Body of pancreas (tissue), 4 donors: ENCODE data around the gene HOXB4. TPM values are rescaled to one million over a fixed set of nuclear protein-coding genes. Genes with fewer than 3 reads are reported as not detected.

ENCODE experiments used
- ATAC-seq: fragments of 150-250 bp; one replicate; pipeline ENCODE4 v1.9.1; 2016
- DNase-seq, 4 donors: peaks; one replicate each; pipeline ENCODE4 v3.0.0-alpha.2; 2019
- H3K27ac ChIP-seq, 4 donors: fragments of 200-600 bp; sonication (generic); 1 replicate in 3 of 4; 2 replicates in 1 of 4; pipeline versions ENCODE4 v1.5.1 to v1.6.1; 2016 to 2019; ENCODE audit warnings: mild to moderate bottlenecking in 1 of 4, mixed read lengths in 1 of 4, moderate library complexity in 1 of 4
- H3K27me3 ChIP-seq, 2 donors: fragments of 200-600 bp; sonication (generic); one replicate each; pipeline ENCODE4 v1.6.0; 2016; ENCODE audit warnings: mild to moderate bottlenecking in 1 of 2
- H3K36me3 ChIP-seq, 2 donors: fragments of 200-600 bp; sonication (generic); replicated peaks in 1 of 2; 2 replicates each; pipeline ENCODE4 v1.5.1; 2016; ENCODE audit warnings: low read depth in 2 of 2; ENCODE audit not compliant: insufficient read depth in 1 of 2
- H3K4me1 ChIP-seq: fragments of 200-600 bp; sonication (generic); one replicate; pipeline ENCODE4 v1.6.0; 2016
- H3K4me3 ChIP-seq, 2 donors: fragments of 200-600 bp; sonication (generic); 1 replicate in 1 of 2; 2 replicates in 1 of 2; pipeline ENCODE4 v1.5.1; 2016 to 2019
- H3K9me3 ChIP-seq, 3 donors: fragments of 200-600 bp; sonication (generic); 1 replicate in 2 of 3; 2 replicates in 1 of 3; pipeline ENCODE4 v1.5.1; 2016
- POLR2A ChIP-seq, 3 donors: fragments of 450-650 bp; IDR thresholded peaks; one replicate each; pipeline ENCODE4 v1.6.1; 2016; ENCODE audit warnings: antibody characterized with exemption in 3 of 3, mild to moderate bottlenecking in 2 of 3
- WGBS, 2 donors: methylation state at CpG; one replicate each; pipeline ENCODE4 v1.1.5; 2017; 5-methylcytosine and 5-hydroxymethylcytosine counted together
- intact Hi-C: fragments of 100-400 bp; cut with DNase I; formaldehyde crosslinking; loops from one replicate; pipeline ENCODE4 v1.15.1; 2023
- total RNA-seq, 2 donors: library from RNA; depleted of rRNA; stranded (reverse); fragments of >200 nt; gene quantifications; one replicate each; pipeline ENCODE4 v1.1.0, GENCODE V29; 2016
- TF ChIP-seq, protein P1 (sequence below), 7 experiments: fragments of 450-650 bp in 4 of 7; fragments of 200-600 bp in 3 of 7; sonication (generic) in 3 of 7; IDR thresholded peaks; one replicate each; pipeline ENCODE4 v1.5.1; 2016 to 2019; ENCODE audit warnings: antibody characterized with exemption in 7 of 7

The HOXB4 gene
- total RNA-seq, 2 donors from 2014 or later, result 0.26 to 2.3 TPM

DNA sequence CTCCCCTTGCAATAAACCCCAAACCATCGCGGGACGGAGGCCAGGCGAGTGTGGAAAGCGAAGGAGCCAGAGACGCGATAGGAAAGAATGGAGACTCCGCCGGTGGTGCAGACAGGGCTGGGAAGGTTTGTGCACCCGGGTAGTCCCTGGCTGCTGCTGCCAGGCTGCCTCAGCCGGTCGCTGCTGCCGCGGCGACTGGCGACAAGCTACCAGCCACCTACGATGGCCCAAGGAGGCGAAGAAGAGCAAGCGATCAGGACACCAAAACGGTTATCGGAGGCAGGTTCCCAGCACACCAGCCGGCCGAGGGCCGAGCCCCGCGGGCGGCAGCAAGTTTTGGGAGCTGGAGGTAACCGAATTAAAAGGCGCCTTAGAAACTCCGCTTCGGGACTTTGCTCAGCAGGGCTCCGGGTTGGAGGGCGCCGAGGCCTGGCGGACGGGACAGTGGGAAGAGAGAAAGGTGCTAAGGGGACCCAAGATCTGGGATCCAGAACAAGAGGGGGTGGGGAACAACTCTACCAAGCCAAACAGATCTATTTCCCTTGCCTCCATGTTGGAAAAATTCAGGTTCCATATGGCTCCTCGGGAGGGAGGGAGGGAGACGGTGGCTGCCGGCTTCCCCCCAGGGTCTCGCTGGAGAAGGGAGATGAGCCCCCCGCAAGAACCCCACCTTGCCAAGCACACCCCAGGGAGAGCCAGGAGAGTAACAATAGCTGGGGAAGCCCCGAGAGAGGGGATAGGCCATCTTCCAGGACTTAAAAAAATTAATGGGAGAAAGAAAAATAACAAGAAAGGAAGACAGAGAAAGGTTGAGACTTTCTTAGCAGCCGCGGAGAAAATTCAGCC lies 23.5 kb downstream of the HOXB4 start:
- H3K9me3 ChIP-seq, result no peaks in the 10 kb centered on the region
- peak overlapping the region in 2 of 4 donors; percentile 41 to 55 for H3K27ac ChIP-seq
- intact Hi-C loops, result no loop called here
- 22 to 36% methylated on average over 31 to 44 of the region's 44 CpGs for WGBS, 2 donors
- H3K4me1 ChIP-seq, result peaks cover 29% of the 10 kb centered on the region
- TF ChIP-seq, protein P1, sequence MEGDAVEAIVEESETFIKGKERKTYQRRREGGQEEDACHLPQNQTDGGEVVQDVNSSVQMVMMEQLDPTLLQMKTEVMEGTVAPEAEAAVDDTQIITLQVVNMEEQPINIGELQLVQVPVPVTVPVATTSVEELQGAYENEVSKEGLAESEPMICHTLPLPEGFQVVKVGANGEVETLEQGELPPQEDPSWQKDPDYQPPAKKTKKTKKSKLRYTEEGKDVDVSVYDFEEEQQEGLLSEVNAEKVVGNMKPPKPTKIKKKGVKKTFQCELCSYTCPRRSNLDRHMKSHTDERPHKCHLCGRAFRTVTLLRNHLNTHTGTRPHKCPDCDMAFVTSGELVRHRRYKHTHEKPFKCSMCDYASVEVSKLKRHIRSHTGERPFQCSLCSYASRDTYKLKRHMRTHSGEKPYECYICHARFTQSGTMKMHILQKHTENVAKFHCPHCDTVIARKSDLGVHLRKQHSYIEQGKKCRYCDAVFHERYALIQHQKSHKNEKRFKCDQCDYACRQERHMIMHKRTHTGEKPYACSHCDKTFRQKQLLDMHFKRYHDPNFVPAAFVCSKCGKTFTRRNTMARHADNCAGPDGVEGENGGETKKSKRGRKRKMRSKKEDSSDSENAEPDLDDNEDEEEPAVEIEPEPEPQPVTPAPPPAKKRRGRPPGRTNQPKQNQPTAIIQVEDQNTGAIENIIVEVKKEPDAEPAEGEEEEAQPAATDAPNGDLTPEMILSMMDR (IDR thresholded peaks at IDR 0.05), result no peak
- TF ChIP-seq POLR2A (IDR thresholded peaks at IDR 0.05), result no peak
- no peak for DNase-seq
- peak overlapping the region in 1 of 2 donors; percentile 8 for H3K4me3 ChIP-seq
- H3K36me3 ChIP-seq, result no peaks in the 10 kb centered on the region
- peak; percentile 20 for ATAC-seq
- peaks cover 0 to 34% of the 10 kb centered on the region in 2 donors for H3K27me3 ChIP-seq

DNA sequence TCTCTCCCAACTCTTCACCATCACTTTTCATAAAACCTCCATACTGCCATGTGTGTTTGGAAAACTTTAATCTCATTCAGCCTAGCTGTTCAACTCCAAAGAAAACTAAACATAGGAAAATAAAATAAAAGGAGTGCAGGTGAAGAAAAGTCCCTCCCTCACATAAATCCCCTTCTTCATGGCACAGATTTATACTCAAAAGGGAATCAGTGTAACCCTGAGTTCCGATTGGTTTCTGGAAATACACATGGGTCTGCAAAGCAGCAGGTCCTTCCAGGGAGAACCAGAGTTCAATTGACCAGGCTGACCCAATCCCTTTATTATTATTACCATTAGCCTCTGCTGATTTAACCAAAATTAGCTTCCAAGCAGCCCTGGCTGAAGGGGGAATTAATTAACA lies 24.3 kb downstream of the HOXB4 start:
- 61 to 80% methylated on average over 1 of the region's 1 CpG for WGBS, 2 donors
- no peaks in the 10 kb centered on the region for H3K9me3 ChIP-seq
- no peaks in the 10 kb centered on the region for H3K36me3 ChIP-seq
- no peak overlapping the region for H3K4me3 ChIP-seq
- H3K4me1 ChIP-seq, result peaks cover 29% of the 10 kb centered on the region
- DNase-seq (no peak), ATAC-seq (no peak)
- intact Hi-C loops, result no loop called here
- TF ChIP-seq, protein P1 (IDR thresholded peaks at IDR 0.05), result no peak
- no peak for TF ChIP-seq POLR2A (IDR thresholded peaks at IDR 0.05)
- peaks cover 0 to 34% of the 10 kb centered on the region in 2 donors for H3K27me3 ChIP-seq
- no peak overlapping the region for H3K27ac ChIP-seq

- peaks cover 0 to 33% of the 10 kb centered on the region in 2 donors for H3K27me3 ChIP-seq
- DNase-seq, result no peak
- 55 to 60% methylated on average over 5 of the region's 5 CpGs for WGBS, 2 donors
- TF ChIP-seq POLR2A (IDR thresholded peaks at IDR 0.05), result no peak
- TF ChIP-seq, protein P1 (IDR thresholded peaks at IDR 0.05), result no peak
- no peak for ATAC-seq
- no peaks in the 10 kb centered on the region for H3K9me3 ChIP-seq
- H3K4me1 ChIP-seq, result peaks cover 29% of the 10 kb centered on the region
- no peaks in the 10 kb centered on the region for H3K36me3 ChIP-seq
- H3K27ac ChIP-seq, result peak overlapping the region in 1 of 4 donors; percentile 32
- intact Hi-C loops, result no loop called here
- H3K4me3 ChIP-seq, result no peak overlapping the region
Observed at GRCh38 chr17:48553190-48553547, 25.0 kb downstream of the HOXB4 start.

DNA sequence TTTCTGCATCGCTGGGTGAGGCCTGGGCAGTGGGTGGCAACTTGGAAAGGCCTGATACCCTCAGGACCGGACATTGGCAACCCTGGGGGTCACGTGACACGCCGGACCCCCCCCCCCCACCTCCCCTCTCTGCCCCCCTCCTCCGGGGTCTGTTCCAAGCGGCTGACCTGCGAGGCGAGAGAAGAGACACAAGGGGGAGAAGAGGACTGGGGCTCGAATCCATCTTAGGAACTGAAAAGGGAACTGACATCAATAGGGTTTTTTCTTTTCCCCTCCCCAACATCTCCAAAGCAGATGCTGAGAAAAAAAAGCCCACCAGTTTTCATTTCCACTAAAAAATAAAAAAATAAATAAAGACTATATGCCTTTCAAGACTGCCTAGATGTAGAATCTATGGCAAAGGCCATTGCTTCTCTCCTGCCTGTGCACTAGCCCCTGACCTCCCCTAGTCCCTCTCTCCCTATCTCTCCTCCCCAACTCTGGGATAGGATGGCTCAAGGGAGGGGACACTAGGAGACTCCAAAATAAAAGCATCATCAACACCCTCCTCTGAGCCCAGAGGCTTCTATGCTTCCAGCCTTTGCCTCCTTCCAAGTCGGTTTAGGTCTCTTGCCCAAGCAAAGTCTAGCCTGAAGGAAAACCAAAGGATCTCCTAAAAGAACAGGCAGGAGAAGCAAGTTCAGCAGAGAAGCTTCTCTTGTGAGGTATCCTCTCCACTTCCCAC lies 25.5 kb downstream of the HOXB4 start:
- DNase-seq, result no peak

More for the DNA sequence above, 25.5 kb downstream of the HOXB4 start:
- peaks cover 29% of the 10 kb centered on the region for H3K4me1 ChIP-seq
- ATAC-seq, result peak; percentile 16
- H3K27me3 ChIP-seq, result peaks cover 0 to 28% of the 10 kb centered on the region in 2 donors
- TF ChIP-seq, protein P1 (IDR thresholded peaks at IDR 0.05), result no peak
- TF ChIP-seq POLR2A (IDR thresholded peaks at IDR 0.05), result peak in 2 of 3 donors; percentile 24 to 35
- H3K36me3 ChIP-seq, result no peaks in the 10 kb centered on the region
- H3K27ac ChIP-seq, result peak overlapping the region in 1 of 4 donors; percentile 40
- H3K9me3 ChIP-seq, result no peaks in the 10 kb centered on the region
- WGBS, 2 donors, result 22 to 35% methylated on average over 11 of the region's 11 CpGs
- intact Hi-C loops, result no loop called here
- H3K4me3 ChIP-seq, result no peak overlapping the region
